ENCODE measurements around the gene REPIN1.

DNA sequence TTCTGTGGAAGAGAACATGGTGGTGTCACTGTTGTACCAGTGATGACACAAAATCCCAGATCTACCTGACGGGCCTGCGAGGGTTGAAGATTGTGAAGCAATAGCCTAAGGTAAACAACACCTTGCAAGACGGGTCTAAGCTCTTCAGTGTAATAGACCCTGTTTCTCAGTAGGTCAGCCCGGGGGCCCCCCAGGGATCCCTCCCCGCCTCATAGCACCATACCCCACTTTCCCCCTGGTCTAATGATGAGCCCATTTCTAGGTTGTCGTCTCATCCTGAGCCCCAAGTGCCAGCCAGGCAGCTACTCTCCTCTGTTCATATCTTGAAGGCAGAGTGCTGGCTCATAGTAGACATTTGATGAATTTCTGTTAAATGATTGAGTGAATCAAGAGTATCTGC, 42.7 kb upstream of the REPIN1 start:
- TF ChIP-seq, protein P1, sequence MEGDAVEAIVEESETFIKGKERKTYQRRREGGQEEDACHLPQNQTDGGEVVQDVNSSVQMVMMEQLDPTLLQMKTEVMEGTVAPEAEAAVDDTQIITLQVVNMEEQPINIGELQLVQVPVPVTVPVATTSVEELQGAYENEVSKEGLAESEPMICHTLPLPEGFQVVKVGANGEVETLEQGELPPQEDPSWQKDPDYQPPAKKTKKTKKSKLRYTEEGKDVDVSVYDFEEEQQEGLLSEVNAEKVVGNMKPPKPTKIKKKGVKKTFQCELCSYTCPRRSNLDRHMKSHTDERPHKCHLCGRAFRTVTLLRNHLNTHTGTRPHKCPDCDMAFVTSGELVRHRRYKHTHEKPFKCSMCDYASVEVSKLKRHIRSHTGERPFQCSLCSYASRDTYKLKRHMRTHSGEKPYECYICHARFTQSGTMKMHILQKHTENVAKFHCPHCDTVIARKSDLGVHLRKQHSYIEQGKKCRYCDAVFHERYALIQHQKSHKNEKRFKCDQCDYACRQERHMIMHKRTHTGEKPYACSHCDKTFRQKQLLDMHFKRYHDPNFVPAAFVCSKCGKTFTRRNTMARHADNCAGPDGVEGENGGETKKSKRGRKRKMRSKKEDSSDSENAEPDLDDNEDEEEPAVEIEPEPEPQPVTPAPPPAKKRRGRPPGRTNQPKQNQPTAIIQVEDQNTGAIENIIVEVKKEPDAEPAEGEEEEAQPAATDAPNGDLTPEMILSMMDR (IDR thresholded peaks at IDR 0.05 in 4 of 5, conservative IDR thresholded peaks at IDR 0.05 in 1 of 5): no peak
- TF ChIP-seq POLR2A (IDR thresholded peaks at IDR 0.05): no peak

All from gastrocnemius medialis (tissue), 4 donors.